Fibroblast of skin of right biceps (primary cell): ENCODE measurements around the gene AFF3.
"Not testable (repeated sequence)": the region's sequence is repeated elsewhere in the genome, so short reads cannot be mapped to it uniquely, and the experiment has no call there.

Experiments
- DNase-seq: peaks from one replicate; pipeline ENCODE4 v3.0.0-alpha.2; 2013

Gene AFF3, protein sequence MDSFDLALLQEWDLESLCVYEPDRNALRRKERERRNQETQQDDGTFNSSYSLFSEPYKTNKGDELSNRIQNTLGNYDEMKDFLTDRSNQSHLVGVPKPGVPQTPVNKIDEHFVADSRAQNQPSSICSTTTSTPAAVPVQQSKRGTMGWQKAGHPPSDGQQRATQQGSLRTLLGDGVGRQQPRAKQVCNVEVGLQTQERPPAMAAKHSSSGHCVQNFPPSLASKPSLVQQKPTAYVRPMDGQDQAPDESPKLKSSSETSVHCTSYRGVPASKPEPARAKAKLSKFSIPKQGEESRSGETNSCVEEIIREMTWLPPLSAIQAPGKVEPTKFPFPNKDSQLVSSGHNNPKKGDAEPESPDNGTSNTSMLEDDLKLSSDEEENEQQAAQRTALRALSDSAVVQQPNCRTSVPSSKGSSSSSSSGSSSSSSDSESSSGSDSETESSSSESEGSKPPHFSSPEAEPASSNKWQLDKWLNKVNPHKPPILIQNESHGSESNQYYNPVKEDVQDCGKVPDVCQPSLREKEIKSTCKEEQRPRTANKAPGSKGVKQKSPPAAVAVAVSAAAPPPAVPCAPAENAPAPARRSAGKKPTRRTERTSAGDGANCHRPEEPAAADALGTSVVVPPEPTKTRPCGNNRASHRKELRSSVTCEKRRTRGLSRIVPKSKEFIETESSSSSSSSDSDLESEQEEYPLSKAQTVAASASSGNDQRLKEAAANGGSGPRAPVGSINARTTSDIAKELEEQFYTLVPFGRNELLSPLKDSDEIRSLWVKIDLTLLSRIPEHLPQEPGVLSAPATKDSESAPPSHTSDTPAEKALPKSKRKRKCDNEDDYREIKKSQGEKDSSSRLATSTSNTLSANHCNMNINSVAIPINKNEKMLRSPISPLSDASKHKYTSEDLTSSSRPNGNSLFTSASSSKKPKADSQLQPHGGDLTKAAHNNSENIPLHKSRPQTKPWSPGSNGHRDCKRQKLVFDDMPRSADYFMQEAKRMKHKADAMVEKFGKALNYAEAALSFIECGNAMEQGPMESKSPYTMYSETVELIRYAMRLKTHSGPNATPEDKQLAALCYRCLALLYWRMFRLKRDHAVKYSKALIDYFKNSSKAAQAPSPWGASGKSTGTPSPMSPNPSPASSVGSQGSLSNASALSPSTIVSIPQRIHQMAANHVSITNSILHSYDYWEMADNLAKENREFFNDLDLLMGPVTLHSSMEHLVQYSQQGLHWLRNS (N-terminal part only)

DNA sequence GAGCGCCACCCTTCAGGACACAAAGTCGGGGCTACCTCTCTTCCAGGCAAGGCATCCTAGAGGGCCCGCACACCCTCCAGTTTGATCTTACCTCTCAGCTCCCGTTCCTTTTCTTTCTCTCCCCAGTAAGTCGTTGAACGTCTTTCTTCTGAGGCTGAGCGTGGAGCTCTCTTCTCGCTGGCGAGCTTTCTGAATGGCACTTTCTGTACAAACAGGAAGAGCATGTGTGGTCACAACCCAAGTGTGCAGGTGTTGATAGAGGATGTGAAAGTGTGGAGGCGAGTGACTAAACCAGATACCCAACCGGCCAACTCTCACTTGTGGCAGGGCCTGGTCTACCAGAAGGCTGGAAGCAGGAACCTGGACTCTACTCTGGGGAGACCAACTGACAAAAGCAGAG lies at the start of gene AFF3:
TSS of gene AFF3 (minus strand) at position 198 of the 400 bp plus-strand sequence. CDS start 38,136 bp downstream, outside the sequence.
- DNase-seq = no peak

DNA sequence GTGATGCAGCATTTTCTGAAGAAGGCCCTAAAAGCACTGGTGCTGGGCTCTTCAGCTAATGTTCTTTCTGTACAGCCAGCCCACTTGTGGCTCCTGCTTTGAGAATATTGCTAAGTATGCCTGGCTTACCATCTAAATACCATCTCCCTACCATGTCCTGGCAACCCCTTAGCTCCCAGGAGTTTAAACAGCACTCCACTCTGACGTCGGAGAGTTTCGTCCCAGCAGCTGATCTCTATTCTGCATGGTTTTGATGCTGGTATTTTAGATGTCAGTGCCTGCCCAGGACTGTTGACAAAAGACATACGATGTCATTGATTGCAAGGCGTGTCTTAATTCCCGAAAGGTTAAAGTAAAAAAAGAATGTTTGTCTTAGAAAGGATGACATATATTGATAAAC lies 47.0 kb upstream of the AFF3 start:
- DNase-seq = no peak

DNA sequence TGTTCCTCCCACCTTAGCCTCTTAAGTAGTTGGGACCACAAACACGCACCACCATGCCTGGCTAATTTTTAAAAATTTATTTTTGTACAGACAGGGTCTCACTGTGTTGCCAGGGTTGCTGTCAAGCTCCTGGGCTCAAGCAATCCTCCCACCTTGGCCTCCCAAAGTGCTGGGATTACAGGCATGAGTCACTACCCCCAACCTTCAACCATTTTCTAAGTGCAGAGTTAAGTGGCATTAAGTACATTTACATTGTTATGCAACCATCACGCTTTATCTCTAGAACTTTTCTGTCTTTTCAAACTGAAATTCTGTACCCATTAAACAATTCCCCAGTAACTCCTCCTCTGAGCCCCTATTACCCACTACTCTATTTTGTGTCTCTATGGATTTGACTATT lies 45.9 kb upstream of the AFF3 start:
- DNase-seq = no peak

- DNase-seq = no peak
Measured at GRCh38 chr2:100186126-100186525, 43.7 kb upstream of the AFF3 start.

DNA sequence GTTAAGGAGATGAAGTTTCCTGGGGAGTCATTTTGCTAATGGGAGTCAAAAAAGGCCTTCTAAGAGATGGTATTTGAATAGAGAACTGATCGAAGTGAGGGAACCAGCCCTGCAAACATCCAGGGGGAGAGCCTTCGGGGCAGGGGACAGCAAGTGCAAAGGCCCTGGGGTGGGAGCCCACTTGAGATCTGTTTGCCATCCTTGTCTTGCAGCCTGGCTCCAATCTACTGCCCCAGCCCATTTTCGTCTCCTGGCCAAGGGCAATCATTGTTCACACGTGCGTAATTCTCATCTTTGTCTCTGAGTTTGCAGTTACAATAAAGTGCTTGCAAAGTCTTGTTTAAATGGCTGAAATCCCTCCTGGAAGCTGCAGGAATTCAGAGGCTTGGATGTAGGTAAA lies 43.1 kb upstream of the AFF3 start:
- DNase-seq = no peak

- DNase-seq = no peak
Measured at GRCh38 chr2:100185105-100185504, 42.7 kb upstream of the AFF3 start.

- no peak for DNase-seq
Measured at GRCh38 chr2:100184055-100184737, 41.8 kb upstream of the AFF3 start.

DNA sequence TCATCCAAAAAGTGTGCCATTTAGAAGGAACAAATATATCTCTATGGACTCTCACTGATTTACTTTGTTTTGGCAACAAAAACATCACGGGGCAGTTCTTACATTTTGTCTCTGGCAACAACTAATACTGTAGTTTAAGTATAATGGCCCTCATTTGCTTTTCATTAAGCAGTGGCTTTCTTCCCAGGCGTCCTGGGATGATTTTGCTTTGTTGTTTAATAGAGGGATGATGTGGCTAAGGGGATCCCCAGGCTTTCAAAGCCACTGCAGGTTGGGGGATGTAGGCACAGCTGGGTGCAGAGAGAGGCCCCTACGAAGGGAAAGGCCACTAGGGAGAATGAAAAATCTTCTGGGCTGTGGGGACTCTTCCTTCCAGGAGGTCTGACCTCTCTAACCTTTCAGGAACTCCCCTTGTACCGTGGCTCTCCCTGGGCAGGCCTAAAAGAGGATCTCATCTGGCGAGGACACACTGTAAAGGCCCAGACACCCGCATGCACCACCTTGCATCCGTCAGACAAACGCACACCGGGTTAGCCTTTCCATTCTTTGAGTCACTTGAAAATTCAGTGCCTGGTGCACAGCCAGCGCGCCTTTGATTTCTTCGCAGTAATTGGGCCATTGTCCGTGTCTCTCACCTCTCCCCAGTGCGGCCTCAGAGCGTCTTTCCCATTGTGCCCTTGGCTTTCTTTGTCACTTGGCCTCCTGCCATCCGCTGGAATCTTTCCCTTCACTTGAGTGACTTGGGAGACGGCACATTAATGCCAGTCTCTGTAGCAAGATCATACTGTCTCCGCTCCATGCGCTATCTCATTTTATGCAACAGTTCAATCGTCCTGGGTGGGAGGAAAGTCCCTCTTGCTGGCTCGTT lies 40.3 kb upstream of the AFF3 start:
- peak; percentile 31 for DNase-seq

DNA sequence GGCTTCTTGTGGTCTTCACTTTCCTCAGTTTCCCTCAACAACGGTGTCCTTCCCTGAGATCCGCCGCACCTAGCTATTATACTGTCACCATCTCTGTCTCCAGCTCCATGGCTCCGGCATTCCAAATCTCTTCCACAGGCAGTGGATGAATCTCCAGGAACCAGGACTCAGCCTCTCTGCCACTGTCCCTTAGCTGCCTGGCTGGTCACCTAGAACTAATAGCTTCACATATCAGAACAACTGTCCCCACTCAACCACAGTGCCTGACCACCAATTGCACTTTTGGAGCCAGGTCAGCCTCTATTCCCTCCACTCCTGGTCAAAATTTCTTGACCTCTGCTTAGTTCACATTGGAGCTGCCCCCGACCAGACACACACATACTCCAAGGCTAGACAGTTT lies 38.1 kb upstream of the AFF3 start:
- no peak for DNase-seq

DNA sequence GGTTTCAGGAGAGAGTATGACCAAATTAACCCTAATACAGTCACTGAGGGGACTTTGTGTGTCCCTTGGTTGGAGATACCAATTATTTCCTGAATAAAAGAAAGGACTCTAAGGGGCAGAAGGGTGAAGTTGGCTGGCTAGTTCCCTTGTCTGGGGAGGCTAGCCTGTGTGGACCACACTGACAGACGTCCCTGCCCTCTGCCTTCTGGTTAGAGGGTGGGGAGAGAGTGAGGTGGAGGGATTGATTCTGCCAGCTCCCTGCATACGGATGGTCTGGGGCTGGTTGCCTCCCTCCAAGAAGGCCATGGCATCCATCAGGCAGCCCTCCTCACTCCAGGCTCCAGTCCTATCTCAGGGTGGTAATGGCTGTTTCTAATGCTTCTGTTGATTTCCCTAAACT lies 37.4 kb upstream of the AFF3 start:
- no peak for DNase-seq

DNA sequence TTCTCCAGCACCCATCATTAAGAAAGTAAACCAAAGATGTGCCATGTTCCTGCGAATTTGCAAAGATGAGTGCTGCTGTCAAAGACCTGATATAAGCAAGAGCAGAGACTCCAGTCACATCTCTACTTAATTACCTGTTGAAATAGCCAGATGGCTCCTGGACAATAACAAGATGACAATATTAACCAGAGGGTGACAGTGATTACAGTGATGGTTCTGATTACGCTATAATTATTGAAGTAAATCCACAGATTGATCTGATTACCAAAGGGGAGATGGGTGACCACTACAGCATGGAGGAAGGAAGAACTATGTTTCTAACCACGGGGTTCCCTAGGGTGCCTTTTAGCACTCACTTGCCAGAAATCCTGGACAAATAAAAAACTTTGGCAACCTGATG lies 36.5 kb upstream of the AFF3 start:
- DNase-seq = no peak

GRCh38 chr2:100178085-100178788 lies 35.8 kb upstream of the AFF3 start:
- DNase-seq = peak; percentile 36

DNA sequence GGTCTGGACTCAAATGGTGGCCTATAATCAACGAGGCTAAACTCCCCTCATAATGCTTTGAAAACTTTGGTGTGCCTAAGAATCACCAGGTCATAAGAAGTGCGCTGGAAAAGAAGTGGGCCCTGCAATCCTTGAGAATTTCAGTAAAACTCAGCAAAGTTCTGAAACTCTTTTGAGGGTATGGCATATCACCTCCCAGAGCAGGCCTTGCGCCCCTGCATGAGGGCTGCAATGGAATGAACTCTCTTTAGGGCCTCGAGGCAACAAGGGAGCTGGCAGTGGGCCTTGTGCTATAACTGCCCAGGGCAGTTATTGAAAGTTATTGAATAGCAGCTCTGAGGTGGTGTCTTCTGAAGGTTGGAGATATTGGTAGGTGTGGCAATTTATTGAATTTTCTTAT lies 34.5 kb upstream of the AFF3 start:
- no peak for DNase-seq

- DNase-seq = peak; percentile 49
Measured at GRCh38 chr2:100174026-100174431, 31.6 kb upstream of the AFF3 start.

DNA sequence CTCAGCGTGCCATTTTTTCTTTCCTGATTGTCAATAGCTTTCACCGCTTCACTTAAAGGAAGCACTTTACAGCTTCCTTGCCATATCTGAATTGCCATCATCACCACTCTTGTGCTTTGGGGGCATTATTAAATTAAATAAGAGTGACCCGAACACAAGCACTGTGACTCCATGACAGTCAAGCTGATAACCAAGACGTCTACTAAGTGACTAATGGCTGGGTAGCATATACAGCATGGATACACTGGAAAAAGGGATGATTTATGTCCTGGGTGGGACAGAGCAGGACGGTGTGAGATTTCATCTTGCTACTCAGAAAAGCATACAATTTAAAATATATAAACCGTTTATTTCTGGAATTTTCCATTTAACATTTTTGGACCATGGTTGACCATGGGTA lies 24.3 kb upstream of the AFF3 start:
- DNase-seq = no peak

- no peak for DNase-seq
Measured at GRCh38 chr2:100163605-100164004, 21.2 kb upstream of the AFF3 start.

GRCh38 chr2:100161945-100162620 lies 19.7 kb upstream of the AFF3 start:
- DNase-seq = no peak

DNA sequence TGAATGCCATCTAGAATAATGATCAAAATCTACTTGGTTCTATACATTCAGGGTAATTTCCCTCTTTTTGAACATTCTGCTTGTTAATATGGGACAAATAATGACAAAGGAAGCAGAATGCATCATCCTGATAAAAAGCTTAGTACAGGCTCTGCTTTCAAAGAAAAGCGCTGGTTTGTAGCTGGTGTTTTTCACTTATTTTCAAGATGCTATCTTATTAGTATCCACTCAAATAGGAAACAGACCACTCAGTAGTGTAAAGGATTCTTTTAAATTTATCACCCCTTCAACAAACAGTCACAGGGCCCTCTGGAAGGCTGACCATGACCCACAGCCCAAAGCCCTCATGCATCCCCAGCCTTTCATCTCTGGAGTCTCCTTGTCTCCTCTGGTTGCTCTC lies 18.0 kb upstream of the AFF3 start:
- DNase-seq = no peak

DNA sequence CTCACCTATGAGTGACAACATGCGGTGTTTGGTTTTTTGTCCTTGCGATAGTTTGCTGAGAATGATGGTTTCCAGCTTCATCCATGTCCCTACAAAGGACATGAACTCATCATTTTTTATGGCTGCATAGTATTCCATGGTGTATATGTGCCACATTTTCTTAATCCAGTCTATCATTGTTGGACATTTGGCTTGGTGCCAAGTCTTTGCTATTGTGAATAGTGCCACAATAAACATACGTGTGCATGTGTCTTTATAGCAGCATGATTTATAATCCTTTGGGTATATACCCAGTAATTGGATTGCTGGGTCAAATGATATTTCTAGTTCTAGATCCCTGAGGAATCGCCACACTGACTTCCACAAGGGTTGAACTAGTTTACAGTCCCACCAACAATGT lies 9.4 kb upstream of the AFF3 start:
- DNase-seq = not testable (repeated sequence)

DNA sequence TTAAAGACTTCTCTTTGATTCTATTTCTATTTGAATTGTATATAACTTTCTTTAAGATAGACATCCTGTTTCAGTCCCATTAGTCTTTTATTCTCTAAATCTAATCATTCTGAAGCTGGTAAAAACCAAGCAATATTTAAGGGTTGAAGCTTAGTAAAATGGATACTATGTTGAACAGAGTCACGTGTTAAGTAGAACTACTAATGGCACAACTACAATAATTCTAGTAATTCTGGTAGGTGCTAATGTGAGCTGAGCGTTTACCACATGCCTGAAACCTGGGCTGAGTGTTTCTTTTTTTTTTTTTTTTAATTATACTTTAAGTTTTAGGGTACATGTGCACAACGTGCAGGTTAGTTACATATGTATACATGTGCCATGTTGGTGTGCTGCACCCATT lies 8.9 kb upstream of the AFF3 start:
- no peak for DNase-seq
